ENCODE results near the gene VWF.
A peak's percentile ranks its signal among the peaks of the same experiment; 100 is the strongest.
"Not testable (repeated sequence)": the region's sequence is repeated elsewhere in the genome, so short reads cannot be mapped to it uniquely, and the experiment has no call there.

VWF gene

GRCh38 chr12:6029401-6029800 lies 95.1 kb downstream of the VWF start:
- no peak for DNase-seq

- no peak for DNase-seq
Measured at GRCh38 chr12:6026998-6027397, 97.5 kb downstream of the VWF start.

- not testable (repeated sequence) for DNase-seq
Measured at GRCh38 chr12:6025703-6026298, 98.7 kb downstream of the VWF start.

GRCh38 chr12:6024066-6024465 lies 100.4 kb downstream of the VWF start:
- not testable (repeated sequence) for DNase-seq

GRCh38 chr12:6020930-6021329 lies 103.5 kb downstream of the VWF start:
- no peak for DNase-seq

GRCh38 chr12:6020511-6020910 lies 104.0 kb downstream of the VWF start:
- not testable (repeated sequence) for DNase-seq

- DNase-seq, result not testable (repeated sequence)
Measured at GRCh38 chr12:6019256-6019655, 105.2 kb downstream of the VWF start.

- DNase-seq, result no peak
Measured at GRCh38 chr12:6018265-6018664, 106.2 kb downstream of the VWF start.

- no peak for DNase-seq
Measured at GRCh38 chr12:6016756-6017155, 107.7 kb downstream of the VWF start.

- not testable (repeated sequence) for DNase-seq
Measured at GRCh38 chr12:6016004-6016403, 108.5 kb downstream of the VWF start.

GRCh38 chr12:6015271-6015670 lies 109.2 kb downstream of the VWF start:
- not testable (repeated sequence) for DNase-seq

GRCh38 chr12:6010631-6011350 lies 113.7 kb downstream of the VWF start:
- DNase-seq, result not testable (repeated sequence)

GRCh38 chr12:5997260-5997659 lies 127.2 kb downstream of the VWF start:
- no peak for DNase-seq

- DNase-seq, result no peak
Measured at GRCh38 chr12:5996459-5996858, 128.0 kb downstream of the VWF start.

- DNase-seq, result no peak
Measured at GRCh38 chr12:5989621-5990020, 134.8 kb downstream of the VWF start.

GRCh38 chr12:5988659-5989116 lies 135.8 kb downstream of the VWF start:
- DNase-seq, result peak; percentile 44

- no peak for DNase-seq
Measured at GRCh38 chr12:5988088-5988487, 136.4 kb downstream of the VWF start.

GRCh38 chr12:5987573-5987972 lies 136.9 kb downstream of the VWF start:
- no peak for DNase-seq

GRCh38 chr12:5985471-5985870 lies 139.0 kb downstream of the VWF start:
- no peak for DNase-seq

GRCh38 chr12:5984873-5985272 lies 139.6 kb downstream of the VWF start:
- DNase-seq, result no peak

- no peak for DNase-seq
Measured at GRCh38 chr12:5982106-5982505, 142.4 kb downstream of the VWF start.

- DNase-seq, result no peak
Measured at GRCh38 chr12:5977556-5977955, 146.9 kb downstream of the VWF start.

GRCh38 chr12:5976711-5977110 lies 147.8 kb downstream of the VWF start:
- DNase-seq, result no peak

GRCh38 chr12:5976196-5976595 lies 148.3 kb downstream of the VWF start:
- DNase-seq, result no peak

Measured in NCI-H187 treated with DMSO at 0.1 percent for 48 hours (cell line).